HepG2 (cell line): ENCODE data around the gene GLRA1. TPM values are rescaled to one million over a fixed set of nuclear protein-coding genes. Genes with fewer than 3 reads are reported as not detected.

Experiments
- ATAC-seq: fragments of 200-7000 bp; cut with Tn5 transposase; 3 replicates; pipeline ENCODE4 v1.9.1; 2020; ENCODE audit warnings: mild to moderate bottlenecking, moderate library complexity
- BruUV-seq: library from RNA; stranded (reverse); fragments of 400-500 nt; replicated peaks from 2 replicates; lab custom pipeline; 2021; lab: Mats Ljungman, UMichigan
- CTCF ChIA-PET: fragments of 300-600 bp; formaldehyde crosslinking; extraction: SDS; loops from one replicate; lab custom pipeline; 2021; ENCODE audit warnings: low total read pairs, inconsistent platforms, low intra/inter-chr PET ratio; lab: Yijun Ruan, JAX
- POLR2A ChIA-PET: fragments of 350-600 bp; sonication (Branson Sonifier 250); formaldehyde crosslinking; loops from one replicate; lab custom pipeline; 2020; ENCODE audit warnings: antibody characterized with exemption, inconsistent platforms; lab: Yijun Ruan, JAX
- DNase-seq: peaks from one replicate; pipeline ENCODE4 v3.0.0-alpha.2; 2015; ENCODE audit warnings: low spot score
- FAIRE-seq: peaks from 3 replicates; lab custom pipeline; 2011; peaks lifted over from hg19 to GRCh38; lab: Jason Lieb, UNC
- H2AFZ ChIP-seq: one replicate; pipeline ENCODE4 v1.6.1; 2011; ENCODE audit warnings: low read length, inconsistent platforms
- H3K27ac ChIP-seq: fragments of 300-600 bp; 3 replicates; pipeline ENCODE4 v1.8.0; 2011; ENCODE audit warnings: mixed run types, mild to moderate bottlenecking, mixed read lengths, low read length, inconsistent platforms; ENCODE audit not compliant: insufficient read depth; ENCODE audit errors: extremely low read length
- H3K27me3 ChIP-seq, 2 experiments: fragments of 200-600 bp in 1 of 2; 2 replicates in 1 of 2; 3 replicates in 1 of 2; pipeline versions ENCODE4 v1.6.0 to v1.8.0; 2011; ENCODE audit warnings: low read length in 2 of 2, mild to moderate bottlenecking in 2 of 2, moderate library complexity in 2 of 2, inconsistent platforms in 1 of 2; ENCODE audit not compliant: insufficient read depth in 2 of 2, control insufficient read depth in 1 of 2
- H3K36me3 ChIP-seq, 2 experiments: fragments of 200-600 bp in 1 of 2; replicated peaks in 1 of 2; 2 replicates in 1 of 2; 3 replicates in 1 of 2; pipeline versions ENCODE4 v1.5.1 to v1.8.0; 2011; ENCODE audit warnings: low read length in 2 of 2, inconsistent platforms in 1 of 2; ENCODE audit not compliant: insufficient read depth in 2 of 2, control insufficient read depth in 1 of 2
- H3K4me1 ChIP-seq: 2 replicates; pipeline ENCODE4 v1.5.1; 2012; ENCODE audit warnings: low read length, inconsistent platforms; ENCODE audit not compliant: insufficient read depth
- H3K4me2 ChIP-seq: 2 replicates; pipeline ENCODE4 v1.6.0; 2011; ENCODE audit warnings: low read depth, low read length, inconsistent platforms
- H3K4me3 ChIP-seq, 3 experiments: fragments of 200-600 bp in 1 of 3; sonication (generic), shearing (Covaris generic) in 1 of 3; replicated peaks in 1 of 3; 2 replicates each; pipeline ENCODE4 v1.5.1; 2011 to 2016; ENCODE audit warnings: low read length in 3 of 3, inconsistent platforms in 2 of 3, low read depth in 2 of 3, mild to moderate bottlenecking in 2 of 3, control low read depth in 1 of 3, mixed read lengths in 1 of 3; ENCODE audit not compliant: insufficient read depth in 1 of 3
- H3K79me2 ChIP-seq: one replicate; pipeline ENCODE4 v1.6.1; 2011; ENCODE audit warnings: low read length, inconsistent platforms; ENCODE audit not compliant: insufficient read depth
- H3K9ac ChIP-seq: 2 replicates; pipeline ENCODE4 v1.6.0; 2011; ENCODE audit warnings: mild to moderate bottlenecking, low read depth, low read length, inconsistent platforms; ENCODE audit not compliant: insufficient read depth
- H3K9me3 ChIP-seq: 2 replicates; pipeline ENCODE4 v1.5.1; 2012; ENCODE audit warnings: mild to moderate bottlenecking, low read length
- H4K20me1 ChIP-seq: 2 replicates; pipeline ENCODE4 v1.6.0; 2011; ENCODE audit warnings: inconsistent platforms, mild to moderate bottlenecking, low read length, moderate library complexity; ENCODE audit not compliant: insufficient read depth
- HOXA7 ChIP-seq: sonication (generic); formaldehyde crosslinking; IDR thresholded peaks from 2 replicates; pipeline ENCODE4 v1.8.1; 2022; ENCODE audit warnings: mild to moderate bottlenecking, missing genetic modification reagents, moderate library complexity
- ISL2 ChIP-seq: sonication (generic); formaldehyde crosslinking; IDR thresholded peaks from 2 replicates; pipeline ENCODE4 v1.5.0; 2020; ENCODE audit warnings: missing genetic modification reagents
- POLR2G ChIP-seq: fragments of 200-400 bp; formaldehyde crosslinking; IDR thresholded peaks from 2 replicates; pipeline ENCODE4 v1.6.1; 2018; ENCODE audit warnings: mild to moderate bottlenecking, low read depth, low read length, moderate library complexity
- THAP7 ChIP-seq: sonication (generic); formaldehyde crosslinking; IDR thresholded peaks from 2 replicates; pipeline ENCODE4 v1.8.1; 2023; ENCODE audit warnings: mild to moderate bottlenecking, missing genetic modification reagents
- U2AF1 ChIP-seq: fragments of 200-400 bp; formaldehyde crosslinking; optimal IDR thresholded peaks from 2 replicates; pipeline ENCODE3; 2017; ENCODE audit warnings: mild to moderate bottlenecking, low read depth, low read length
- ZNF234 ChIP-seq: sonication (generic); formaldehyde crosslinking; conservative IDR thresholded peaks from 2 replicates; pipeline ENCODE4 v1.5.1; 2020; ENCODE audit warnings: mild to moderate bottlenecking, missing genetic modification reagents
- ZNF552 ChIP-seq: sonication (generic); formaldehyde crosslinking; IDR thresholded peaks from 2 replicates; pipeline ENCODE4 v1.9.0; 2022; ENCODE audit warnings: missing genetic modification reagents, mild to moderate bottlenecking, borderline replicate concordance
- ZNF749 ChIP-seq: sonication (generic); formaldehyde crosslinking; IDR thresholded peaks from 2 replicates; pipeline ENCODE4 v1.8.0; 2022; ENCODE audit warnings: mild to moderate bottlenecking, missing genetic modification reagents, moderate library complexity, borderline replicate concordance
- ZNF770 ChIP-seq: sonication (generic); formaldehyde crosslinking; IDR thresholded peaks from 2 replicates; pipeline ENCODE4 v1.5.0; 2020; ENCODE audit warnings: mild to moderate bottlenecking, missing genetic modification reagents
- WGBS: methylation state at CpG from one replicate; pipeline ENCODE4 v1.1.6; 2017; ENCODE audit warnings: low lambda C conversion rate; 5-methylcytosine and 5-hydroxymethylcytosine counted together
- in situ Hi-C: cut with HindIII; loops from 2 replicates; pipeline ENCODE4 v1.10.0; 2017; ENCODE audit warnings: low pct_unique_long_range_greater_than_20kb; ENCODE audit not compliant: extremely low pct_ligation_motif_present
- intact Hi-C: fragments of 100-400 bp; cut with micrococcal nuclease; formaldehyde crosslinking; loops from one replicate; pipeline ENCODE4 v1.10.0; 2022; ENCODE audit not compliant: unreplicated experiment
- polyA plus RNA-seq, 8 experiments: library from polyadenylated mRNA; depleted of rRNA in 3 of 8; stranded (reverse) in 7 of 8; unstranded in 1 of 8; fragments of >200 nt; fragmentation: Illumina TruSeq in 4 of 8; extraction: Trizol in 4 of 8; gene quantifications; 2 replicates each; pipeline versions ENCODE4 v1.2.1 to v1.2.3, GENCODE V29; 2011 to 2016; ENCODE audit warnings: low read depth in 4 of 8, missing spikeins in 1 of 8, mixed read lengths in 1 of 8; ENCODE audit not compliant: insufficient read depth in 1 of 8
- total RNA-seq, 5 experiments: library from RNA; depleted of rRNA; stranded (reverse); fragments of >200 nt; fragmentation: Illumina TruSeq; extraction: Trizol; gene quantifications; 2 replicates each; pipeline ENCODE4 v1.2.3, GENCODE V29; 2016; ENCODE audit warnings: low read depth in 1 of 5
- TF ChIP-seq, protein P1 (sequence below): IDR thresholded peaks from 2 replicates; pipeline ENCODE4 v1.6.1; 2016; ENCODE audit warnings: missing compliant biosample characterization, missing genetic modification reagents, borderline replicate concordance
- TF ChIP-seq, protein P2 (sequence below): IDR thresholded peaks from 2 replicates; pipeline ENCODE4 v1.6.1; 2016; ENCODE audit warnings: missing genetic modification reagents, missing compliant biosample characterization

GLRA1 gene
- total and polyA plus RNA-seq, 2 of the 13 experiments (the other 11 are each of a cell fraction or from before 2014, with no cell fraction given): not detected

GRCh38 chr5:151808451-151809169 lies 116.0 kb downstream of the GLRA1 start:
- POLR2A ChIA-PET: no interaction called here
- WGBS: 96% methylated on average over 4 of the region's 4 CpGs
- Histone ChIP-seq H3K27ac (no peak overlapping the region), H3K4me1 (no peaks in the 10 kb centered on the region), H3K79me2 (peaks cover 10% of the 10 kb centered on the region), H3K4me3 (no peak overlapping the region), H2AFZ (no peak overlapping the region), H3K4me2 (no peak overlapping the region), H3K9me3 (no peaks in the 10 kb centered on the region), H3K9ac (no peak overlapping the region), H3K36me3 (peaks cover 12 to 78% of the 10 kb centered on the region in 2 experiments), H3K27me3 (no peaks in the 10 kb centered on the region; a peak in 1 of 5 replicates), H4K20me1 (peaks cover 7% of the 10 kb centered on the region; the same call in 1 of the 2 replicates)
- CTCF ChIA-PET: no interaction called here
- TF ChIP-seq ZNF749 (CRISPR knock-in tag) (no peak), ZNF770 (CRISPR knock-in tag) (peak; percentile 58; the same call in 1 of the 2 replicates)
- in situ Hi-C loops: no loop called here
- BruUV-seq: no TSS peak
- intact Hi-C loops: no loop called here
- no peak for DNase-seq
- no peak for FAIRE-seq
- no peak for ATAC-seq

DNA sequence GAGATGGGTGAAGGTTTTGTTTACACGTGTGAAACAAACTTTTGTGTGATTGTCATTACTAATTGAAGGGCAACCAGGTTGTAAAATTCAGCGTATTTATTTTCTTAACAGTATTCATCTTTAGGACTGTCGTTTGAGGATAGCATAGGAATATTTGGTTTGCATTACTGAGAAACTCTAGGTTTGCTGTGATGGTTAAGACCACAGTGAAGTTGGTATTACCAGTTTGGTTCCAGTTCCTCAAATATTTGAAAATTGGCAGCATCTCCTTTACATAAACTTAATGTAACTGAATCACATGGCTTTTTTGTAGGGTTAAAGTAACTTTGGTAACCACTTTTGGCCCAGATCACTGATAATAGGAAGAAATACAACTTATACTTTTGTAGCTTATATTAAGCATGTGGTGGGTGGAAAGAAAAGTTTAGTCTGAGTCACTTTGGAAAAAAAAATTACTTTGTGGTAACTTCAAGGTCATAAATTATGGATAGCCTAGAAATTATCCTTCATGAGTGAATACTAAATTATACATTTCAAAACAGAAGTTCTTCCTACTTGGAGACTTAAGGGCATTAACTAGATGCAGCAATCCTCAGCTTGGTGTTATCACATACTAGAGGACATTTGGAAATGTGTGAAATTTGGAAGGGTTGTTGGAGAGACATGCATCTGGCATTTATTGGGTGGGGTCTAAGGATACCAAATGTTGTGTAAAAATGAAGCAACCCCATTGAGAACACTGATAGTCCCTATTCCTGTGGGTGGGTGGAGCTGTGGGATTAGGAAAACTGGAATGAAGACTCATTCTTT lies 119.0 kb downstream of the GLRA1 start:
- no peaks in the 10 kb centered on the region; a peak in 1 of 5 replicates for H3K27me3 ChIP-seq
- no peak overlapping the region for H2AFZ ChIP-seq
- peaks cover 7% of the 10 kb centered on the region; the same call in 1 of the 2 replicates for H4K20me1 ChIP-seq
- no peak overlapping the region for H3K27ac ChIP-seq
- no peak overlapping the region for H3K4me2 ChIP-seq
- H3K4me1 ChIP-seq: no peaks in the 10 kb centered on the region
- CTCF ChIA-PET: no interaction called here
- H3K9ac ChIP-seq: no peak overlapping the region
- no peak overlapping the region for H3K4me3 ChIP-seq
- H3K79me2 ChIP-seq: peaks cover 10% of the 10 kb centered on the region
- FAIRE-seq (no peak), DNase-seq (no peak), ATAC-seq (no peak)
- peaks cover 7 to 82% of the 10 kb centered on the region in 2 experiments for H3K36me3 ChIP-seq
- no TSS peak for BruUV-seq
- POLR2A ChIA-PET: no interaction called here
- intact Hi-C loops: no loop called here
- in situ Hi-C loops: no loop called here
- H3K9me3 ChIP-seq: no peaks in the 10 kb centered on the region
- WGBS: 98% methylated on average over 3 of the region's 3 CpGs
- TF ChIP-seq ISL2 (CRISPR knock-in tag) (no peak), U2AF1 (no peak), HOXA7 (CRISPR knock-in tag) (no peak), ZNF234 (CRISPR knock-in tag) (no peak), THAP7 (CRISPR knock-in tag) (no peak), ZNF552 (no peak), POLR2G (no peak)
- TF ChIP-seq, protein P1, sequence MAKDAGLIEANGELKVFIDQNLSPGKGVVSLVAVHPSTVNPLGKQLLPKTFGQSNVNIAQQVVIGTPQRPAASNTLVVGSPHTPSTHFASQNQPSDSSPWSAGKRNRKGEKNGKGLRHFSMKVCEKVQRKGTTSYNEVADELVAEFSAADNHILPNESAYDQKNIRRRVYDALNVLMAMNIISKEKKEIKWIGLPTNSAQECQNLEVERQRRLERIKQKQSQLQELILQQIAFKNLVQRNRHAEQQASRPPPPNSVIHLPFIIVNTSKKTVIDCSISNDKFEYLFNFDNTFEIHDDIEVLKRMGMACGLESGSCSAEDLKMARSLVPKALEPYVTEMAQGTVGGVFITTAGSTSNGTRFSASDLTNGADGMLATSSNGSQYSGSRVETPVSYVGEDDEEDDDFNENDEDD (CRISPR knock-in tag): no peak
- TF ChIP-seq, protein P2, sequence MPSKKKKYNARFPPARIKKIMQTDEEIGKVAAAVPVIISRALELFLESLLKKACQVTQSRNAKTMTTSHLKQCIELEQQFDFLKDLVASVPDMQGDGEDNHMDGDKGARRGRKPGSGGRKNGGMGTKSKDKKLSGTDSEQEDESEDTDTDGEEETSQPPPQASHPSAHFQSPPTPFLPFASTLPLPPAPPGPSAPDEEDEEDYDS: no peak
